ENCODE measurements around the gene FLT1.

The FLT1 gene

DNA sequence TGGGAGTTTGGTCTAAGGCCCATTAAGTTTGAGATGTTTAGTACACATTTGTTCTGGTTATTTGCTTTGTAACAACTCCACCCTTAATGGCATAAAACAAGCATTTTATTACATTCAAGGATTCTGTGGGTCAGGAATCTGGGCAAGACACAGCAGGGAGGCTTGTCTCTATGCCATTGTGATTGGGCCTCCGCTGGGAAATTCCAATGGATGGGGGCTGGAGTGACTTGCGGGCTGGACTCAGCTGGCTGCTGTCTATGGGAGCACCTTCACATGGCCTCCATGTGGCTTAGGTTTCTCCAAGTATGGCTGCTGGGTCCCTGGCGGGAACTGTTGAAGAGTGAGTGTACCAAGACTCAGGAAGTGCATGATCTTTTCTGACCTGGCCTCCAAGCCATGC, 197.6 kb downstream of the FLT1 start:
- no peak for TF ChIP-seq SIN3A (IDR thresholded peaks at IDR 0.05; ENCODE audit: borderline replicate concordance, insufficient read depth, low read length)
- TF ChIP-seq, protein P1, sequence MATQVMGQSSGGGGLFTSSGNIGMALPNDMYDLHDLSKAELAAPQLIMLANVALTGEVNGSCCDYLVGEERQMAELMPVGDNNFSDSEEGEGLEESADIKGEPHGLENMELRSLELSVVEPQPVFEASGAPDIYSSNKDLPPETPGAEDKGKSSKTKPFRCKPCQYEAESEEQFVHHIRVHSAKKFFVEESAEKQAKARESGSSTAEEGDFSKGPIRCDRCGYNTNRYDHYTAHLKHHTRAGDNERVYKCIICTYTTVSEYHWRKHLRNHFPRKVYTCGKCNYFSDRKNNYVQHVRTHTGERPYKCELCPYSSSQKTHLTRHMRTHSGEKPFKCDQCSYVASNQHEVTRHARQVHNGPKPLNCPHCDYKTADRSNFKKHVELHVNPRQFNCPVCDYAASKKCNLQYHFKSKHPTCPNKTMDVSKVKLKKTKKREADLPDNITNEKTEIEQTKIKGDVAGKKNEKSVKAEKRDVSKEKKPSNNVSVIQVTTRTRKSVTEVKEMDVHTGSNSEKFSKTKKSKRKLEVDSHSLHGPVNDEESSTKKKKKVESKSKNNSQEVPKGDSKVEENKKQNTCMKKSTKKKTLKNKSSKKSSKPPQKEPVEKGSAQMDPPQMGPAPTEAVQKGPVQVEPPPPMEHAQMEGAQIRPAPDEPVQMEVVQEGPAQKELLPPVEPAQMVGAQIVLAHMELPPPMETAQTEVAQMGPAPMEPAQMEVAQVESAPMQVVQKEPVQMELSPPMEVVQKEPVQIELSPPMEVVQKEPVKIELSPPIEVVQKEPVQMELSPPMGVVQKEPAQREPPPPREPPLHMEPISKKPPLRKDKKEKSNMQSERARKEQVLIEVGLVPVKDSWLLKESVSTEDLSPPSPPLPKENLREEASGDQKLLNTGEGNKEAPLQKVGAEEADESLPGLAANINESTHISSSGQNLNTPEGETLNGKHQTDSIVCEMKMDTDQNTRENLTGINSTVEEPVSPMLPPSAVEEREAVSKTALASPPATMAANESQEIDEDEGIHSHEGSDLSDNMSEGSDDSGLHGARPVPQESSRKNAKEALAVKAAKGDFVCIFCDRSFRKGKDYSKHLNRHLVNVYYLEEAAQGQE (IDR thresholded peaks at IDR 0.05; ENCODE audit: insufficient read depth in 1 of 2, low read depth in 2 of 2, low read length in 2 of 2) = no peak
- no peak for TF ChIP-seq TAF1 (IDR thresholded peaks at IDR 0.05; ENCODE audit: borderline replicate concordance, insufficient read depth, low read length)
- no peak for TF ChIP-seq FOXP2 (optimal IDR thresholded peaks at IDR 0.05; ENCODE audit: borderline replicate concordance, extremely low read depth, extremely low read length, insufficient read depth)
- TF ChIP-seq POLR2AphosphoS5 (IDR thresholded peaks at IDR 0.05; ENCODE audit: low read depth, low read length) = no peak

DNA sequence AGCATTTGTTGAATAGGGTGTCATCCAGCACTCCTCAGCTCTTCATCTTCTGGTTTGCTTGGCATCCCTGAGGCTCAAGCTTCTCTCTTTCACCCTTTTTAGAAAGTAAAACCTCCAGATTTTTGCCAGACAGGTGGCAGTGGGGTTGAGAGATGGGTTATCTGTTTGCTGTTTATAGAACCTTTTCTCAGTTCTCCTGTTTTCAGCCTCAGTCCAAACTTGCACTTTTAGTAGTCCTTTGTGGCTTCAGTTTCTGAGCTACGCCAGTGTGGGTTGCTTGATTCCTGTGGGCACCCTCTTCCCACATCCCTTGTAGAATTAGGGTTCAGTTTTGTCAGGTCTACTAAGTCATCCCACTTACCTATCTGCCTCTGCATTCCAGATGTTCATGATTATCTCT, 208.7 kb downstream of the FLT1 start:
- TF ChIP-seq TAF1 (IDR thresholded peaks at IDR 0.05; ENCODE audit: borderline replicate concordance, insufficient read depth, low read length) = no peak
- no peak for TF ChIP-seq SIN3A (IDR thresholded peaks at IDR 0.05; ENCODE audit: borderline replicate concordance, insufficient read depth, low read length)
- TF ChIP-seq FOXP2 (optimal IDR thresholded peaks at IDR 0.05; ENCODE audit: borderline replicate concordance, extremely low read depth, extremely low read length, insufficient read depth) = no peak
- TF ChIP-seq POLR2AphosphoS5 (IDR thresholded peaks at IDR 0.05; ENCODE audit: low read depth, low read length) = no peak
- TF ChIP-seq, protein P1 (IDR thresholded peaks at IDR 0.05; ENCODE audit: insufficient read depth in 1 of 2, low read depth in 2 of 2, low read length in 2 of 2) = no peak

DNA sequence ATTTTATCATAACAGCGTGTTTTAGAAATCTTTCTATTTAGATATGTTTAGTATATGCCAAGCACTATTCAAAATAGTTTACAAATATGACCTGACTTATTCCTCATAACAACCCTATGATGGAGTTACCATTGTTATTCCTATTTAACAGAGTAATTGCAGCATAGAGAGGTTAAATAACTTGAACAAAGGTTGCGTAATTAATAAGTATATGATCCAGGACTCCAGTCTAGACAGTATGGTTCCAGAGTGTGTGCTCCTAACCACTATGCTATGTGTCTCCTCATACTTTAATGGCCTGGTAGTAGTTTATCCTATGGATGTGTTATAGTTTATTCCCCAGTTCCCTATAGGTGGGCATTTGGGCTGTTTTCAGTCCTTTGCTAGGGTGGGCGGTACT, 211.3 kb downstream of the FLT1 start:
- no peak for TF ChIP-seq TAF1 (IDR thresholded peaks at IDR 0.05; ENCODE audit: borderline replicate concordance, insufficient read depth, low read length)
- no peak for TF ChIP-seq POLR2AphosphoS5 (IDR thresholded peaks at IDR 0.05; ENCODE audit: low read depth, low read length)
- no peak for TF ChIP-seq FOXP2 (optimal IDR thresholded peaks at IDR 0.05; ENCODE audit: borderline replicate concordance, extremely low read depth, extremely low read length, insufficient read depth)
- TF ChIP-seq, protein P1 (IDR thresholded peaks at IDR 0.05; ENCODE audit: insufficient read depth in 1 of 2, low read depth in 2 of 2, low read length in 2 of 2) = no peak
- TF ChIP-seq SIN3A (IDR thresholded peaks at IDR 0.05; ENCODE audit: borderline replicate concordance, insufficient read depth, low read length) = no peak

DNA sequence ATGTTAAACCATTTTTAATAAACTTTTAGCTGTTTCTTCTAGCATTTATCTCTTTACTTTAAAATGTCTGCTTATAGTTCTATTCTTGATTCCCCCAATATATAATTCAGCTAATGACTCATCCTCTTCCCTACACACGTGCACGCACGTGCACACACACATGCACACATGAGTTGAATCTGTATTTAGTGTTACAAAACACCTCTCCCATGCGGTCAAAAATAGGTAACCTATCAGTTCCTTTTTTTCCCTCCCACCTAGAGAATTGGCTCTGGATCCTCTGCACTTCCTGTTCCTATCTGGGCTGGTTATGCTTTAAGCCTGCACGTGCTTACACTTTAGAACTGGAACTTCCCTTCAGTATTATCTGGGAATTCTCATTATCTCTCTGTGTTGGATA, 212.5 kb downstream of the FLT1 start:
- TF ChIP-seq, protein P1 (IDR thresholded peaks at IDR 0.05; ENCODE audit: insufficient read depth in 1 of 2, low read depth in 2 of 2, low read length in 2 of 2) = no peak
- TF ChIP-seq POLR2AphosphoS5 (IDR thresholded peaks at IDR 0.05; ENCODE audit: low read depth, low read length) (no peak), SIN3A (IDR thresholded peaks at IDR 0.05; ENCODE audit: borderline replicate concordance, insufficient read depth, low read length) (no peak), FOXP2 (optimal IDR thresholded peaks at IDR 0.05; ENCODE audit: borderline replicate concordance, extremely low read depth, extremely low read length, insufficient read depth) (no peak), TAF1 (IDR thresholded peaks at IDR 0.05; ENCODE audit: borderline replicate concordance, insufficient read depth, low read length) (no peak)

DNA sequence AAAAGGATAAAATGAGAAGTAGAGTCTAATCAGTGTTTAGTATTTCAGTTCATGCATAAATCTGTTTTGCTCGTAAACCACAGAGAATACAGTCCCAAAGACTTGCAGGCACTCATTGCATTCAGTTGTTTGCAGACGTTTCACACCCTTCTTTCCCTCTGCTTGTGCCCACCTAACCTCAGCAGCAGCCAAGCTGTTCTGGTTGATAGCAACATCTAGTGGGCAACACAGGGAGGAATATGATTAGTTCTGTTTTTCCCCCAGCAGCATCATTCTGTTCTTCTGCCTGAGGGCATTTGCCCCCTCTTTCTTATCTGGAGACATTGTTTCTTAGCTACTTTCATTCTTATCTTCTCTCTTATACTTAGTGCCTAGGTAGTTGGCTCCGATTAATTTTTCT, 221.0 kb downstream of the FLT1 start:
- TF ChIP-seq SIN3A (IDR thresholded peaks at IDR 0.05; ENCODE audit: borderline replicate concordance, insufficient read depth, low read length) (no peak), FOXP2 (optimal IDR thresholded peaks at IDR 0.05; ENCODE audit: borderline replicate concordance, extremely low read depth, extremely low read length, insufficient read depth) (no peak), TAF1 (IDR thresholded peaks at IDR 0.05; ENCODE audit: borderline replicate concordance, insufficient read depth, low read length) (no peak), POLR2AphosphoS5 (IDR thresholded peaks at IDR 0.05; ENCODE audit: low read depth, low read length) (no peak)
- TF ChIP-seq, protein P1 (IDR thresholded peaks at IDR 0.05; ENCODE audit: insufficient read depth in 1 of 2, low read depth in 2 of 2, low read length in 2 of 2) = no peak
